ENCODE measurements around the gene GLIPR1.

The GLIPR1 gene

DNA sequence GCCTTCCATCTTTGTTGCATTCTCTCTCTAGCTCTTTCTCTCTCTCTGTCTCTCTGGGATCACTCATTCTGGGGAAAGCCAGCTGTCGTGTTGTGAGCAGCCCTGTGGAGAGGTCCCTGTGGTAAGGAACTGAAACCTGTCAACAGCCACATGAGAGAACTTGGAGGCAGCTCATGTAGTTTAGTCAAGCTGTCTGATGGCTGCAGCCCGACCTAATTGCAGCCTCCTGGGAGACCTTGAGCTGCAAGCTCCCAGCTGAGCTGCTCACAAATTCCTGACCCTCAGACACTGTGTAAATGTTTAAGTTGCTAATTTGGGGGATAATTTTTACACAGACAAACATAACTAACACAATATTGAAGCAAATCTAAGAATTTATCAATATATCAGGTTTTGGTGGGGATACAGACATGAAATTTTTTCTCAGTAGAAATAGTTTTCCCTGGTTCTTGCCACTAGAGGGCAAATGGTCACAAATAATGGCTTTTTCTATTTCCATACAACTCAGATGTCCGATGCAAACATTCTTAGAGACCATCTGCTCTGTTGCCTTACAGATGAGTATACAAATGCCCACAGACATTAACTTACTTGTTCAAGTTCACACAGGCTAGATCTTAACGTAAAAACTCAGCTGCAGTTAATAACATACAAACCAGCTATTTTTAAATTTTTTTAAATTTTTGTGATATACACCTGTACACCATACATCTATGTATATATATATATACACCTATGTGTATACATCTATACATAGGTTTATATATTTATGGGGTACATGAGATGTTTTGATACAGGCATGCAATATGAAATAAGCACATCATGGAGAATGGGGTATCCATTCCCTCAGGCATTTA is 46.3 kb downstream of the GLIPR1 start:
- peak; percentile 53 for DNase-seq (ENCODE audit: low spot score)
- TF ChIP-seq, protein P1, sequence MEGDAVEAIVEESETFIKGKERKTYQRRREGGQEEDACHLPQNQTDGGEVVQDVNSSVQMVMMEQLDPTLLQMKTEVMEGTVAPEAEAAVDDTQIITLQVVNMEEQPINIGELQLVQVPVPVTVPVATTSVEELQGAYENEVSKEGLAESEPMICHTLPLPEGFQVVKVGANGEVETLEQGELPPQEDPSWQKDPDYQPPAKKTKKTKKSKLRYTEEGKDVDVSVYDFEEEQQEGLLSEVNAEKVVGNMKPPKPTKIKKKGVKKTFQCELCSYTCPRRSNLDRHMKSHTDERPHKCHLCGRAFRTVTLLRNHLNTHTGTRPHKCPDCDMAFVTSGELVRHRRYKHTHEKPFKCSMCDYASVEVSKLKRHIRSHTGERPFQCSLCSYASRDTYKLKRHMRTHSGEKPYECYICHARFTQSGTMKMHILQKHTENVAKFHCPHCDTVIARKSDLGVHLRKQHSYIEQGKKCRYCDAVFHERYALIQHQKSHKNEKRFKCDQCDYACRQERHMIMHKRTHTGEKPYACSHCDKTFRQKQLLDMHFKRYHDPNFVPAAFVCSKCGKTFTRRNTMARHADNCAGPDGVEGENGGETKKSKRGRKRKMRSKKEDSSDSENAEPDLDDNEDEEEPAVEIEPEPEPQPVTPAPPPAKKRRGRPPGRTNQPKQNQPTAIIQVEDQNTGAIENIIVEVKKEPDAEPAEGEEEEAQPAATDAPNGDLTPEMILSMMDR (IDR thresholded peaks at IDR 0.05; ENCODE audit: extremely low read depth, missing control alignments) = peak; percentile 36

DNA sequence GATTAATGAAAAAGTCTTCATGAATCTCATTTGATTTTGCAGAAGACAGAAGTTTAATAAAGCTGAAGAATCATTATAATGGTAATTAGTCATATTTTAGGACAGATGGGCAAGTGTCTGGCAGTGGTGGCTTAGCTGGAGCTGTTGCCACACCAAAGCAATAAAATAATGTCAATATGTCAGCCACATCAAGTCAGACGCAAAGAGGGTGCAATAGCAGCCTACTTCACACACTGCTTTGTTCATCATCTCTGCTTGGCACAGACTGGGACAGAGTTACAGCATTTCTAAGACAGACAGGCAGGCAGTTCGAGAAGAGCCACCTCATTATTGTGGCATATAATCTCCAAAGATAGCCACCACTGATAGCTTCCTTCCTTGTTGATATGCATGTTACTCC is 47.7 kb downstream of the GLIPR1 start:
- TF ChIP-seq, protein P1 (IDR thresholded peaks at IDR 0.05; ENCODE audit: extremely low read depth, missing control alignments) = no peak
- no peak for DNase-seq (ENCODE audit: low spot score)

DNA sequence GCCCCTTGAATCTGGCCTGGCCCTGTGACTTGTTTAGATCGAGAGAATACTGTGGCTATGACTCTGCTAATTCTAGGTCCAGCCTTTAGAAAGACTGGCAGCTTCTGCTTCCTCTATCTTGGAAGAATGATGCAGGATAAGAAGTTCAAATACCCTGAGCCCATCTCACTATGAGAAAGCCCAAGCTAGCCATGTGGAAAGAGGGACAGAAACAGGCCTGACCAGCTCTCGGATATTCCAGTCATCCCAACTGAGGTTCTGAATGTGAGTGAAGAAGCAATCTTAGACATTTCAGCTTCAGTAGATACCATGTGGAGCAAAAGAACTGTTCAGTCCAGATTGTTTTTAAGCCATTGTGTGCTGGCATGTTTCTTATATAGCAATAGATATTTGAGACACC is 48.1 kb downstream of the GLIPR1 start:
- DNase-seq (ENCODE audit: low spot score) = no peak
- TF ChIP-seq, protein P1 (IDR thresholded peaks at IDR 0.05; ENCODE audit: extremely low read depth, missing control alignments) = no peak

DNA sequence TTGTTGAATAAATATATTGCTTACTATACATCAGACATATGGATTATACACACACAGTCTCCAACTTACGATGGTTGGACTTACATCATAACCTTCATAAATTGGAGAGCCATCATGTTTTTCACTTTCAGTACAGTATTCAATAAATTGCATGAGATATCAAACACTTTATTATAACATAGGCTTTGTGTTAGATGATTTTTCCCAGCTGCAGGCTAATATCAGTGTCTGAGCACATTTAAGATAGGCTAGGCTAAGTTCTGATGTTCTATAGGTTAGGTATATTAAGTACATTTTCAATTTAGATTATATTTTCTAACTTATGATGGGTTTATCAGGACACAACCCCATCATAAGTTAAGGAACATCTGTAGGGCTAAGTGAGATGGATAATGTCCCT is 48.8 kb downstream of the GLIPR1 start:
- DNase-seq (ENCODE audit: low spot score) = no peak
- TF ChIP-seq, protein P1 (IDR thresholded peaks at IDR 0.05; ENCODE audit: extremely low read depth, missing control alignments) = no peak

DNA sequence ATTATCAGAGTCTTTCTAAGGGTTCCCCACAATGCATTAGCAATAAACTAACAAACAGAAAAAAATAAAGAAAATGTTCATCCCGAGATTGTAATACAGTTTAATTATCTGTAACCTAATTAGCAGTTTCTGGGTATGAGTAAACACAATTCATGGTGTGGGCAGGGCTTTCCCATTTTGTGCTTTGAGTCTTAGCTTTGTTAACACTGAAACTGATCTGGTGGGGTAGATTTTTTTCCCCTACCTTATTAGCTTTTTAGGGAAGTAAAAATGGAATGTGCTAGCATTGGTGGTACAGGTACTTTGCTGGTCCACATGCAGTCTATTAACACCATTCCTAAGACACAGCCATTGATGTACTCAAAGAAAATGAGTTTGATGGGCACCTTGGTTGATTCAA is 49.3 kb downstream of the GLIPR1 start:
- TF ChIP-seq, protein P1 (IDR thresholded peaks at IDR 0.05; ENCODE audit: extremely low read depth, missing control alignments) = no peak
- DNase-seq (ENCODE audit: low spot score) = no peak

DNA sequence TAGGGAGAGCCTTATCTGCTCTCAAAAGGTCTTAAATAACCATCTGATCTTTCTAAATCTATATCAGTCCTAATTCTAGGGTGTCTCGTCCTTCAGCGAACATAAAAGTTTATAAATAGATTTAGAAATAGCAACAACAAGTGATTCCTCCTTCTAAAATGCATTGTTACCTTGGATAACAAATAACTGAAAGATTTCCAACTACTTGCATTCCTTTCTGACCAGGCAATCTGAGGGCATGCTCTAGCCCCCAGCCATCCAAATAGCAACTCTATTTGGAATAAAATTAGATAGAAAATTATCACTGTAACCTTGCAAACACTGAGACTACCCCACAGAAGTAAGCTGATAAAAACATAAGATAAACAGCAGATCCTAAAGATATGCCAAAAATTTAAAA is 52.7 kb downstream of the GLIPR1 start:
- no peak for DNase-seq (ENCODE audit: low spot score)
- TF ChIP-seq, protein P1 (IDR thresholded peaks at IDR 0.05; ENCODE audit: extremely low read depth, missing control alignments) = no peak

DNA sequence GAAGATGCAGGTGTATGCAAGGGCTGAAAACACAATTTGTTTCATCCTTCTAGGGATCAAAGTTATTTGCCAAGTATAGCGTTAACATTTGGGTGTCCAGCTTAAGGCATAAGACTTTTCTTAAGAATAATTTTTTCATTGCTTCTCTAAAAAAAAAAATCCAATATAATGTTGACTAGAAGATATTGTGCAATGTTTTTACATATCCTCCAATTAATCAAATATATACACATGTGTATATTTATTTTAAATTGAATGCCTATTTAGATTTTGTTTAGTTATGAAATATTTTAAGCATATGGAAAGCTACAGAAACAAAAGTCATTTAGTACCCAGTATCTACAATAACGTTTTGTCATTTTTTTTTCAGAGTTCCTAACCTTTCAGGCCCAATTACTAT is 59.3 kb downstream of the GLIPR1 start:
- TF ChIP-seq, protein P1 (IDR thresholded peaks at IDR 0.05; ENCODE audit: extremely low read depth, missing control alignments) = no peak
- DNase-seq (ENCODE audit: low spot score) = no peak
